OCI-LY1 (cell line): ENCODE data around the gene PLAAT4.
"Not testable (repeated sequence)": the region's sequence is repeated elsewhere in the genome, so short reads cannot be mapped to it uniquely, and the experiment has no call there.

Experiments used
- H2AFZ ChIP-seq: fragments of 200-600 bp; sonication (generic), shearing (Covaris generic); 2 replicates; pipeline ENCODE4 v1.6.0; 2014; ENCODE audit warnings: antibody characterized with exemption, mild to moderate bottlenecking, low read length
- H3F3A ChIP-seq: fragments of 200-600 bp; sonication (generic), shearing (Covaris generic); 2 replicates; pipeline ENCODE4 v1.6.0; 2014; ENCODE audit warnings: mild to moderate bottlenecking, antibody characterized with exemption, low read length, moderate library complexity; ENCODE audit not compliant: insufficient read depth
- H3K27ac ChIP-seq: fragments of 200-600 bp; sonication (generic); 2 replicates; pipeline ENCODE4 v1.5.1; 2014; ENCODE audit warnings: low read length, mixed run types, mild to moderate bottlenecking, low read depth; ENCODE audit not compliant: poor library complexity, severe bottlenecking
- H3K27me3 ChIP-seq: fragments of 200-600 bp; sonication (generic); 2 replicates; pipeline ENCODE4 v1.6.0; 2014; ENCODE audit warnings: antibody characterized with exemption, mild to moderate bottlenecking, low read length, moderate library complexity; ENCODE audit not compliant: insufficient read depth
- H3K36me3 ChIP-seq: fragments of 200-600 bp; sonication (generic); 2 replicates; pipeline ENCODE4 v1.6.1; 2014; ENCODE audit warnings: mild to moderate bottlenecking, antibody characterized with exemption, low read length, moderate library complexity, mixed read lengths; ENCODE audit not compliant: insufficient read depth
- H3K4me1 ChIP-seq: fragments of 200-600 bp; sonication (generic); 2 replicates; pipeline ENCODE4 v1.5.1; 2014; ENCODE audit warnings: mild to moderate bottlenecking, low read length, moderate library complexity; ENCODE audit not compliant: insufficient read depth, severe bottlenecking
- H3K4me2 ChIP-seq: fragments of 200-600 bp; sonication (generic), shearing (Covaris generic); 2 replicates; pipeline ENCODE4 v1.6.1; 2014; ENCODE audit warnings: low read length
- H3K4me3 ChIP-seq: fragments of 200-600 bp; sonication (generic); 2 replicates; pipeline ENCODE4 v1.5.1; 2014; ENCODE audit warnings: low read length, low read depth, mild to moderate bottlenecking, mixed read lengths; ENCODE audit not compliant: poor library complexity, severe bottlenecking
- H3K79me2 ChIP-seq: fragments of 200-600 bp; shearing (Covaris generic); 2 replicates; pipeline ENCODE4 v1.6.1; 2016; ENCODE audit warnings: mixed run types, low read length, mixed read lengths; ENCODE audit not compliant: insufficient read depth
- H3K9ac ChIP-seq: fragments of 200-600 bp; sonication (generic), shearing (Covaris generic); 2 replicates; pipeline ENCODE4 v1.6.1; 2014; ENCODE audit warnings: mild to moderate bottlenecking, low read length, mixed read lengths
- H3K9me2 ChIP-seq: fragments of 200-600 bp; sonication (generic), shearing (Covaris generic); 2 replicates; pipeline ENCODE4 v1.6.1; 2014; ENCODE audit warnings: low read depth, mild to moderate bottlenecking, low read length, mixed read lengths
- H3K9me3 ChIP-seq: fragments of 200-600 bp; shearing (Covaris generic); 2 replicates; pipeline ENCODE4 v1.6.1; 2014; ENCODE audit warnings: low read length, mixed read lengths
- H4K20me1 ChIP-seq: fragments of 200-600 bp; sonication (generic), shearing (Covaris generic); 2 replicates; pipeline ENCODE4 v1.6.0; 2016; ENCODE audit warnings: mild to moderate bottlenecking, low read length; ENCODE audit not compliant: insufficient read depth
- CTCF ChIP-seq: fragments of 200-600 bp; sonication (generic), shearing (Covaris generic); IDR thresholded peaks from 2 replicates; pipeline ENCODE4 v1.5.1; 2017; ENCODE audit warnings: mild to moderate bottlenecking, antibody characterized with exemption, low read length, moderate library complexity, mixed read lengths
- EZH2 ChIP-seq: fragments of 200-600 bp; sonication (generic), shearing (Covaris generic); IDR thresholded peaks from 2 replicates; pipeline ENCODE4 v1.8.0; 2017; ENCODE audit warnings: borderline replicate concordance, mixed run types, mild to moderate bottlenecking, antibody characterized with exemption, low read length, moderate library complexity, mixed read lengths

The PLAAT4 gene

GRCh38 chr11:63548178-63548577, 11.6 kb downstream of the PLAAT4 start:
- H3K36me3 ChIP-seq: no peaks in the 10 kb centered on the region
- H3F3A ChIP-seq: no peaks in the 10 kb centered on the region
- no peaks in the 10 kb centered on the region; the same call in 1 of the 2 replicates for H3K27me3 ChIP-seq
- TF ChIP-seq EZH2 (no peak), CTCF (no peak)
- H3K79me2 ChIP-seq: no peaks in the 10 kb centered on the region
- no peak overlapping the region for H3K4me3 ChIP-seq
- H3K4me1 ChIP-seq: no peaks in the 10 kb centered on the region
- H3K9me3 ChIP-seq: no peaks in the 10 kb centered on the region
- no peak overlapping the region for H2AFZ ChIP-seq
- H3K27ac ChIP-seq: no peak overlapping the region
- no peaks in the 10 kb centered on the region for H3K9me2 ChIP-seq
- no peak overlapping the region for H3K9ac ChIP-seq
- no peak overlapping the region for H3K4me2 ChIP-seq
- H4K20me1 ChIP-seq: no peaks in the 10 kb centered on the region

GRCh38 chr11:63549411-63549810, 12.8 kb downstream of the PLAAT4 start:
- Histone ChIP-seq H3K27ac (no peak overlapping the region), H3K9me3 (no peaks in the 10 kb centered on the region), H3K4me3 (no peak overlapping the region), H2AFZ (no peak overlapping the region), H3K36me3 (no peaks in the 10 kb centered on the region), H3K4me1 (peaks cover 12% of the 10 kb centered on the region), H3K4me2 (no peak overlapping the region), H3K27me3 (no peaks in the 10 kb centered on the region; the same call in 1 of the 2 replicates), H4K20me1 (no peaks in the 10 kb centered on the region), H3K79me2 (no peaks in the 10 kb centered on the region), H3F3A (no peaks in the 10 kb centered on the region), H3K9ac (no peak overlapping the region), H3K9me2 (no peaks in the 10 kb centered on the region)
- TF ChIP-seq EZH2: no peak
- no peak for TF ChIP-seq CTCF

- peaks cover 16% of the 10 kb centered on the region for H3K4me1 ChIP-seq
- H3K9me3 ChIP-seq, H3K4me3 ChIP-seq, H3K36me3 ChIP-seq, H3K9ac ChIP-seq, H3K4me2 ChIP-seq, H3F3A ChIP-seq, H3K27me3 ChIP-seq, H3K9me2 ChIP-seq, H3K79me2 ChIP-seq, H3K27ac ChIP-seq, H4K20me1 ChIP-seq, H2AFZ ChIP-seq: not testable (repeated sequence)
Measured at GRCh38 chr11:63550156-63550700, 13.6 kb downstream of the PLAAT4 start.

- Histone ChIP-seq H3F3A (no peaks in the 10 kb centered on the region), H3K4me3 (no peak overlapping the region), H3K4me2 (no peak overlapping the region), H2AFZ (no peak overlapping the region), H3K36me3 (no peaks in the 10 kb centered on the region), H3K4me1 (peaks cover 16% of the 10 kb centered on the region), H3K27ac (no peak overlapping the region), H3K79me2 (no peaks in the 10 kb centered on the region), H3K27me3 (no peaks in the 10 kb centered on the region), H3K9me3 (no peaks in the 10 kb centered on the region), H3K9me2 (no peaks in the 10 kb centered on the region), H3K9ac (no peak overlapping the region), H4K20me1 (no peaks in the 10 kb centered on the region)
- TF ChIP-seq EZH2 (no peak), CTCF (no peak)
Measured at GRCh38 chr11:63551091-63551888, 14.7 kb downstream of the PLAAT4 start.
